GM23338 (cell line): ENCODE measurements around the gene ADAMTSL2. TPM values are rescaled to one million over a fixed set of nuclear protein-coding genes. Genes with fewer than 3 reads are reported as not detected.

ENCODE experiments used
- ATAC-seq: fragments of 200-7000 bp; cut with Tn5 transposase; 3 replicates; pipeline ENCODE4 v1.9.1; 2020
- DNase-seq: peaks from one replicate; pipeline ENCODE4 v3.0.0-alpha.2; 2015; ENCODE audit warnings: low spot score
- H2AFZ ChIP-seq: fragments of 200-600 bp; sonication (generic); 2 replicates; pipeline ENCODE4 v1.8.0; 2016; ENCODE audit warnings: antibody characterized with exemption, mild to moderate bottlenecking, moderate library complexity
- H3F3A ChIP-seq: fragments of 200-600 bp; sonication (generic); replicated peaks from 2 replicates; pipeline ENCODE4 v1.8.0; 2017; ENCODE audit warnings: antibody characterized with exemption, mixed run types, low read depth
- H3K27ac ChIP-seq: fragments of 200-600 bp; sonication (generic); 2 replicates; pipeline ENCODE4 v1.6.1; 2016; ENCODE audit warnings: low read depth
- H3K27me3 ChIP-seq: fragments of 200-600 bp; sonication (generic); 2 replicates; pipeline ENCODE4 v1.8.0; 2016; ENCODE audit warnings: mild to moderate bottlenecking, mixed run types, moderate library complexity; ENCODE audit not compliant: insufficient read depth
- H3K36me3 ChIP-seq: fragments of 200-600 bp; sonication (generic); 2 replicates; pipeline ENCODE4 v1.8.0; 2016; ENCODE audit warnings: mild to moderate bottlenecking; ENCODE audit not compliant: insufficient read depth
- H3K4me1 ChIP-seq: fragments of 200-600 bp; sonication (generic); 2 replicates; pipeline ENCODE4 v1.8.0; 2016; ENCODE audit warnings: mild to moderate bottlenecking, moderate library complexity; ENCODE audit not compliant: insufficient read depth
- H3K4me2 ChIP-seq: fragments of 200-600 bp; sonication (generic); 2 replicates; pipeline ENCODE4 v1.7.1; 2017; ENCODE audit warnings: mixed run types
- H3K4me3 ChIP-seq: fragments of 200-600 bp; sonication (generic); 2 replicates; pipeline ENCODE4 v1.6.1; 2016; ENCODE audit warnings: mixed run types
- H3K79me2 ChIP-seq: fragments of 200-600 bp; sonication (generic); replicated peaks from 2 replicates; pipeline ENCODE4 v1.8.0; 2017; ENCODE audit warnings: mild to moderate bottlenecking; ENCODE audit not compliant: insufficient read depth
- H3K9me2 ChIP-seq: fragments of 200-600 bp; sonication (generic); 2 replicates; pipeline ENCODE4 v1.8.0; 2017; ENCODE audit not compliant: insufficient read depth
- H4K20me1 ChIP-seq: fragments of 200-600 bp; sonication (generic); replicated peaks from 2 replicates; pipeline ENCODE4 v1.8.0; 2017; ENCODE audit warnings: mild to moderate bottlenecking; ENCODE audit not compliant: insufficient read depth
- H3K27ac Mint-ChIP-seq: 2 replicates; pipeline ENCODE4 v1.8.0; 2020; ENCODE audit warnings: inconsistent platforms, mild to moderate bottlenecking, moderate library complexity, mixed read lengths
- H3K27me3 Mint-ChIP-seq: 3 replicates; pipeline ENCODE4 v1.8.0; 2022; ENCODE audit warnings: low read depth, mild to moderate bottlenecking, moderate library complexity, mixed read lengths, inconsistent platforms; ENCODE audit not compliant: insufficient read depth, poor library complexity
- H3K36me3 Mint-ChIP-seq: 3 replicates; pipeline ENCODE4 v1.8.0; 2021; ENCODE audit warnings: low read depth, mild to moderate bottlenecking, inconsistent platforms, moderate library complexity, mixed read lengths
- H3K4me1 Mint-ChIP-seq: 3 replicates; pipeline ENCODE4 v1.8.0; 2020; ENCODE audit warnings: mild to moderate bottlenecking, inconsistent platforms, mixed read lengths
- H3K4me3 Mint-ChIP-seq: 3 replicates; pipeline ENCODE4 v1.8.0; 2021; ENCODE audit warnings: moderate library complexity, mild to moderate bottlenecking, inconsistent platforms, mixed read lengths
- H3K9me3 Mint-ChIP-seq: 3 replicates; pipeline ENCODE4 v1.8.0; 2020; ENCODE audit warnings: moderate library complexity, mild to moderate bottlenecking, inconsistent platforms, mixed read lengths
- CREB1 ChIP-seq: fragments of 250-450 bp; sonication (Bioruptor Pico); IDR thresholded peaks from 2 replicates; pipeline ENCODE4 v1.5.0; 2020; ENCODE audit warnings: low read depth, mild to moderate bottlenecking, moderate library complexity
- CTCF ChIP-seq, 2 experiments: fragments of 200-600 bp in 1 of 2; sonication (generic) in 1 of 2; conservative IDR thresholded peaks; 2 replicates each; pipeline versions ENCODE4 v1.5.1 to v1.6.1; 2016 to 2017; ENCODE audit warnings: antibody characterized with exemption in 2 of 2, low read depth in 2 of 2, mild to moderate bottlenecking in 2 of 2, moderate library complexity in 1 of 2
- EZH2 ChIP-seq: fragments of 200-600 bp; sonication (generic); IDR thresholded peaks from one replicate; pipeline ENCODE4 v1.8.0; 2017; ENCODE audit warnings: antibody characterized with exemption, mild to moderate bottlenecking, low read depth; ENCODE audit not compliant: unreplicated experiment
- EZH2phosphoT487 ChIP-seq: fragments of 200-600 bp; sonication (generic); IDR thresholded peaks from one replicate; pipeline ENCODE4 v1.8.1; 2018; ENCODE audit warnings: antibody characterized with exemption; ENCODE audit not compliant: unreplicated experiment
- JUNB ChIP-seq: IDR thresholded peaks from one replicate; pipeline ENCODE4 v1.6.1; 2016; ENCODE audit warnings: antibody characterized with exemption; ENCODE audit not compliant: unreplicated experiment
- NANOG ChIP-seq: IDR thresholded peaks from 2 replicates; pipeline ENCODE4 v1.6.1; 2016; ENCODE audit warnings: antibody characterized with exemption, borderline replicate concordance
- POLR2AphosphoS5 ChIP-seq: IDR thresholded peaks from 2 replicates; pipeline ENCODE4 v1.6.1; 2016; ENCODE audit warnings: antibody characterized with exemption, low read depth
- REST ChIP-seq: IDR thresholded peaks from one replicate; pipeline ENCODE4 v1.6.1; 2018; ENCODE audit warnings: antibody characterized with exemption; ENCODE audit not compliant: unreplicated experiment
- STAT1 ChIP-seq: IDR thresholded peaks from one replicate; pipeline ENCODE4 v1.6.1; 2016; ENCODE audit warnings: antibody characterized with exemption; ENCODE audit not compliant: unreplicated experiment
- ZNF114 ChIP-seq: fragments of 250-450 bp; sonication (Bioruptor Pico); IDR thresholded peaks from 2 replicates; pipeline ENCODE4 v1.5.0; 2020; ENCODE audit warnings: mild to moderate bottlenecking, moderate library complexity
- ZNF331 ChIP-seq: fragments of 250-450 bp; sonication (Bioruptor Pico); IDR thresholded peaks from 2 replicates; pipeline ENCODE4 v1.5.0; 2020; ENCODE audit warnings: low read depth, mild to moderate bottlenecking, moderate library complexity
- polyA plus RNA-seq: library from polyadenylated mRNA; unstranded; fragments of >200 nt; fragmentation: Nextera tagmentation; extraction: Ambion mirVana; gene quantifications from 2 replicates; pipeline ENCODE4 v1.2.1, GENCODE V29; 2016
- total RNA-seq: library from RNA; depleted of rRNA; stranded (reverse); fragments of >200 nt; shearing (Covaris generic); gene quantifications from 2 replicates; pipeline ENCODE4 v1.2.3, GENCODE V29; 2014
- TF ChIP-seq, protein P1 (sequence below): fragments of 250-450 bp; sonication (Bioruptor Pico); IDR thresholded peaks from 2 replicates; pipeline ENCODE4 v1.5.0; 2020; ENCODE audit warnings: mild to moderate bottlenecking, moderate library complexity
- TF ChIP-seq, protein P2 (sequence below): IDR thresholded peaks from 2 replicates; pipeline ENCODE4 v1.6.1; 2016; ENCODE audit warnings: antibody characterized with exemption

The ADAMTSL2 gene
- total and polyA plus RNA-seq, 2 experiments from 2014 or later = 0.15 to 0.66 TPM

DNA sequence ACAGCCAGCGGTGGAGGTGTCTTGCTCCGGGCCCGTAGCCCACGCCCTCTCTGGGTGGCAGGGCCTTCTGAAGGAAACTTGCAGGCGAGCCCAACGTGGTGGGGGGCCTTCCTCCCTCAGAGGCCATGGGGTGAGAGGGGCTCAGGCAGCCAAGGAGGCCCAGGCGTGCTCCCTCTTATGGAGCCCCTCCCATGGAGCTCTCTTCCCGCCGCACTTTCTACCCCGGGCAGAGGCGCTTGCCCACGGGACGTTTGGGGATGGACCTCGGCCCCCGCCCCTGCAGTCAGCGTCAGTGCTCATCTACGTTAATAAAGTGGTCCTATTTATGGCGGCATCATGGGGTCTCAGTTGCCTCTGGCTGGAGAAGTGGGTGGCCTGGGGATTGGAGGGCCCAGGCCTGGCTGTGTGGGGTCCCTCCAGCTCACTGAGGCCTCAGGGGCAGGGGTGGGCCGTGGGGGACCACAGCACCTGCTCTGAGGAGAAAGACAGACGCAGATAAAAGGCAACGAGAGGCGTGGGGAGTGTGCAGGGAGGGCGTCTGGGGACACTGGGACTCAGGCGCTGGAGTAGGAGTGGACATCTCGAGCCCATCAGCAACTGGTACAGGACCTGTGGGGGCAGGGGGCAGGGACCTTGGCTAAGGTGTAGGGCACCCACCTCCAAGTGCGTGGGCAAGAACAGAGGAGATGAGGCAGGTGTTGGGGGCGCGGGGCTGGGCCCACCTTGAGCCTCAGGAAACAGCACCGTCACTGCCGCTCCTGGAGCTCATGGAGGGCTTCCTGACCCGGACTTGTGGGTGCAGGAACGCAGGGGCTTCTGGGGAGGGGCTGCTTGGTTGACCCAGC is 40.9 kb downstream of the ADAMTSL2 start:
- no peak overlapping the region for H3K27ac ChIP-seq
- H2AFZ ChIP-seq = no peak overlapping the region
- H3K4me1 Mint-ChIP-seq = peaks cover 21% of the 10 kb centered on the region
- H3F3A ChIP-seq = no peaks in the 10 kb centered on the region
- H4K20me1 ChIP-seq = no peaks in the 10 kb centered on the region
- H3K4me1 ChIP-seq = no peaks in the 10 kb centered on the region
- H3K27me3 ChIP-seq = no peaks in the 10 kb centered on the region
- H3K27ac Mint-ChIP-seq = no peak overlapping the region
- H3K79me2 ChIP-seq = no peaks in the 10 kb centered on the region
- no peaks in the 10 kb centered on the region; the same call in 2 of the 3 replicates for H3K36me3 Mint-ChIP-seq
- ATAC-seq (no peak), DNase-seq (no peak)
- H3K9me3 Mint-ChIP-seq = no peaks in the 10 kb centered on the region
- H3K27me3 Mint-ChIP-seq = peaks cover 17% of the 10 kb centered on the region
- H3K9me2 ChIP-seq = no peaks in the 10 kb centered on the region
- H3K4me3 ChIP-seq = no peak overlapping the region
- H3K4me3 Mint-ChIP-seq = no peak overlapping the region
- no peaks in the 10 kb centered on the region for H3K36me3 ChIP-seq
- TF ChIP-seq NANOG (no peak), EZH2phosphoT487 (no peak), JUNB (no peak), POLR2AphosphoS5 (no peak), ZNF114 (CRISPR knock-in tag) (no peak), STAT1 (no peak), CREB1 (no peak), REST (no peak), CTCF (conservative IDR thresholded peaks at IDR 0.05; ENCODE audit: low read depth in 2 of 2) (no peak), EZH2 (no peak), ZNF331 (CRISPR knock-in tag) (no peak)
- TF ChIP-seq, protein P1, sequence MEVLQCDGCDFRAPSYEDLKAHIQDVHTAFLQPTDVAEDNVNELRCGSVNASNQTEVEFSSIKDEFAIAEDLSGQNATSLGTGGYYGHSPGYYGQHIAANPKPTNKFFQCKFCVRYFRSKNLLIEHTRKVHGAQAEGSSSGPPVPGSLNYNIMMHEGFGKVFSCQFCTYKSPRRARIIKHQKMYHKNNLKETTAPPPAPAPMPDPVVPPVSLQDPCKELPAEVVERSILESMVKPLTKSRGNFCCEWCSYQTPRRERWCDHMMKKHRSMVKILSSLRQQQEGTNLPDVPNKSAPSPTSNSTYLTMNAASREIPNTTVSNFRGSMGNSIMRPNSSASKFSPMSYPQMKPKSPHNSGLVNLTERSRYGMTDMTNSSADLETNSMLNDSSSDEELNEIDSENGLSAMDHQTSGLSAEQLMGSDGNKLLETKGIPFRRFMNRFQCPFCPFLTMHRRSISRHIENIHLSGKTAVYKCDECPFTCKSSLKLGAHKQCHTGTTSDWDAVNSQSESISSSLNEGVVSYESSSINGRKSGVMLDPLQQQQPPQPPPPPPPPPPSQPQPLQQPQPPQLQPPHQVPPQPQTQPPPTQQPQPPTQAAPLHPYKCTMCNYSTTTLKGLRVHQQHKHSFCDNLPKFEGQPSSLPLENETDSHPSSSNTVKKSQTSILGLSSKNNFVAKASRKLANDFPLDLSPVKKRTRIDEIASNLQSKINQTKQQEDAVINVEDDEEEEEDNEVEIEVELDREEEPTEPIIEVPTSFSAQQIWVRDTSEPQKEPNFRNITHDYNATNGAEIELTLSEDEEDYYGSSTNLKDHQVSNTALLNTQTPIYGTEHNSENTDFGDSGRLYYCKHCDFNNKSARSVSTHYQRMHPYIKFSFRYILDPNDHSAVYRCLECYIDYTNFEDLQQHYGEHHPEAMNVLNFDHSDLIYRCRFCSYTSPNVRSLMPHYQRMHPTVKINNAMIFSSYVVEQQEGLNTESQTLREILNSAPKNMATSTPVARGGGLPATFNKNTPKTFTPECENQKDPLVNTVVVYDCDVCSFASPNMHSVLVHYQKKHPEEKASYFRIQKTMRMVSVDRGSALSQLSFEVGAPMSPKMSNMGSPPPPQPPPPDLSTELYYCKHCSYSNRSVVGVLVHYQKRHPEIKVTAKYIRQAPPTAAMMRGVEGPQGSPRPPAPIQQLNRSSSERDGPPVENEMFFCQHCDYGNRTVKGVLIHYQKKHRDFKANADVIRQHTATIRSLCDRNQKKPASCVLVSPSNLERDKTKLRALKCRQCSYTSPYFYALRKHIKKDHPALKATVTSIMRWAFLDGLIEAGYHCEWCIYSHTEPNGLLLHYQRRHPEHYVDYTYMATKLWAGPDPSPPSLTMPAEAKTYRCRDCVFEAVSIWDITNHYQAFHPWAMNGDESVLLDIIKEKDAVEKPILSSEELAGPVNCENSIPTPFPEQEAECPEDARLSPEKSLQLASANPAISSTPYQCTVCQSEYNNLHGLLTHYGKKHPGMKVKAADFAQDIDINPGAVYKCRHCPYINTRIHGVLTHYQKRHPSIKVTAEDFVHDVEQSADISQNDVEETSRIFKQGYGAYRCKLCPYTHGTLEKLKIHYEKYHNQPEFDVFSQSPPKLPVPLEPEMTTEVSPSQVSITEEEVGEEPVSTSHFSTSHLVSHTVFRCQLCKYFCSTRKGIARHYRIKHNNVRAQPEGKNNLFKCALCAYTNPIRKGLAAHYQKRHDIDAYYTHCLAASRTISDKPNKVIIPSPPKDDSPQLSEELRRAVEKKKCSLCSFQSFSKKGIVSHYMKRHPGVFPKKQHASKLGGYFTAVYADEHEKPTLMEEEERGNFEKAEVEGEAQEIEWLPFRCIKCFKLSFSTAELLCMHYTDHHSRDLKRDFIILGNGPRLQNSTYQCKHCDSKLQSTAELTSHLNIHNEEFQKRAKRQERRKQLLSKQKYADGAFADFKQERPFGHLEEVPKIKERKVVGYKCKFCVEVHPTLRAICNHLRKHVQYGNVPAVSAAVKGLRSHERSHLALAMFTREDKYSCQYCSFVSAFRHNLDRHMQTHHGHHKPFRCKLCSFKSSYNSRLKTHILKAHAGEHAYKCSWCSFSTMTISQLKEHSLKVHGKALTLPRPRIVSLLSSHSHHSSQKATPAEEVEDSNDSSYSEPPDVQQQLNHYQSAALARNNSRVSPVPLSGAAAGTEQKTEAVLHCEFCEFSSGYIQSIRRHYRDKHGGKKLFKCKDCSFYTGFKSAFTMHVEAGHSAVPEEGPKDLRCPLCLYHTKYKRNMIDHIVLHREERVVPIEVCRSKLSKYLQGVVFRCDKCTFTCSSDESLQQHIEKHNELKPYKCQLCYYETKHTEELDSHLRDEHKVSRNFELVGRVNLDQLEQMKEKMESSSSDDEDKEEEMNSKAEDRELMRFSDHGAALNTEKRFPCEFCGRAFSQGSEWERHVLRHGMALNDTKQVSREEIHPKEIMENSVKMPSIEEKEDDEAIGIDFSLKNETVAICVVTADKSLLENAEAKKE (CRISPR knock-in tag) = no peak
- TF ChIP-seq, protein P2, sequence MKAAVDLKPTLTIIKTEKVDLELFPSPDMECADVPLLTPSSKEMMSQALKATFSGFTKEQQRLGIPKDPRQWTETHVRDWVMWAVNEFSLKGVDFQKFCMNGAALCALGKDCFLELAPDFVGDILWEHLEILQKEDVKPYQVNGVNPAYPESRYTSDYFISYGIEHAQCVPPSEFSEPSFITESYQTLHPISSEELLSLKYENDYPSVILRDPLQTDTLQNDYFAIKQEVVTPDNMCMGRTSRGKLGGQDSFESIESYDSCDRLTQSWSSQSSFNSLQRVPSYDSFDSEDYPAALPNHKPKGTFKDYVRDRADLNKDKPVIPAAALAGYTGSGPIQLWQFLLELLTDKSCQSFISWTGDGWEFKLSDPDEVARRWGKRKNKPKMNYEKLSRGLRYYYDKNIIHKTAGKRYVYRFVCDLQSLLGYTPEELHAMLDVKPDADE = no peak
- H3K4me2 ChIP-seq = no peak overlapping the region
